HL-60 (cell line): ENCODE results near the gene RNH1.

Experiments
- CTCF ChIP-seq: IDR thresholded peaks from one replicate; pipeline ENCODE4 v1.5.1; 2011; ENCODE audit warnings: low read length, control low read depth, inconsistent platforms; ENCODE audit not compliant: insufficient read depth
- GABPA ChIP-seq: IDR thresholded peaks from 2 replicates; pipeline ENCODE4 v1.6.1; 2012; ENCODE audit warnings: low read depth
- POLR2AphosphoS5 ChIP-seq: IDR thresholded peaks from 2 replicates; pipeline ENCODE4 v1.6.1; 2012; ENCODE audit warnings: low read depth
- REST ChIP-seq: IDR thresholded peaks from 2 replicates; pipeline ENCODE4 v1.6.1; 2012; ENCODE audit warnings: low read depth; ENCODE audit not compliant: insufficient replicate concordance
- SPI1 ChIP-seq: IDR thresholded peaks from 2 replicates; pipeline ENCODE4 v1.6.1; 2012; ENCODE audit warnings: low read depth, mild to moderate bottlenecking, borderline replicate concordance

GRCh38 chr11:532527-532985 lies 25.5 kb upstream of the RNH1 start:
- TF ChIP-seq CTCF (no peak), GABPA (no peak), REST (no peak), POLR2AphosphoS5 (no peak), SPI1 (no peak)
